Hepatocyte (in vitro differentiated cells): ENCODE measurements around the gene MUC5AC. TPM values are rescaled to one million over a fixed set of nuclear protein-coding genes. Genes with fewer than 3 reads are reported as not detected.
"Not testable (repeated sequence)": the region's sequence is repeated elsewhere in the genome, so short reads cannot be mapped to it uniquely, and the experiment has no call there.

ENCODE experiments used
- DNase-seq: peaks from one replicate; pipeline ENCODE4 v3.0.0-alpha.2; 2016; ENCODE audit warnings: low spot score
- H2AFZ ChIP-seq: fragments of 200-600 bp; sonication (generic); 2 replicates; pipeline ENCODE4 v1.6.0; 2016; ENCODE audit warnings: antibody characterized with exemption, mild to moderate bottlenecking
- H3K27ac ChIP-seq: fragments of 200-600 bp; sonication (generic); 2 replicates; pipeline ENCODE4 v1.5.1; 2016; ENCODE audit warnings: mild to moderate bottlenecking
- H3K27me3 ChIP-seq: fragments of 200-600 bp; sonication (generic); 2 replicates; pipeline ENCODE4 v1.6.1; 2016
- H3K36me3 ChIP-seq: fragments of 200-600 bp; sonication (generic); replicated peaks from 2 replicates; pipeline ENCODE4 v1.5.1; 2016; ENCODE audit warnings: low read depth; ENCODE audit not compliant: insufficient read depth
- H3K4me1 ChIP-seq: fragments of 200-600 bp; sonication (generic); 2 replicates; pipeline ENCODE4 v1.5.1; 2016; ENCODE audit warnings: mild to moderate bottlenecking, moderate library complexity; ENCODE audit not compliant: insufficient read depth
- H3K4me2 ChIP-seq: fragments of 200-600 bp; sonication (generic); 2 replicates; pipeline ENCODE4 v1.6.0; 2016
- H3K4me3 ChIP-seq: fragments of 200-600 bp; sonication (generic); 2 replicates; pipeline ENCODE4 v1.5.1; 2016; ENCODE audit warnings: mild to moderate bottlenecking
- H3K79me2 ChIP-seq: fragments of 200-600 bp; sonication (generic); 2 replicates; pipeline ENCODE4 v1.6.0; 2017; ENCODE audit warnings: mild to moderate bottlenecking
- H3K9me2 ChIP-seq: fragments of 200-600 bp; sonication (generic); replicated peaks from 2 replicates; pipeline ENCODE4 v1.6.0; 2017; ENCODE audit warnings: mild to moderate bottlenecking; ENCODE audit not compliant: insufficient read depth
- H3K9me3 ChIP-seq: fragments of 200-600 bp; sonication (generic); 2 replicates; pipeline ENCODE4 v1.5.1; 2016; ENCODE audit warnings: low read depth, mild to moderate bottlenecking
- H4K20me1 ChIP-seq: fragments of 200-600 bp; sonication (generic); 2 replicates; pipeline ENCODE4 v1.6.0; 2016; ENCODE audit warnings: mild to moderate bottlenecking; ENCODE audit not compliant: insufficient read depth, poor library complexity, severe bottlenecking
- WGBS: methylation state at CpG from one replicate; pipeline ENCODE4 v1.1.6; 2016; ENCODE audit warnings: low lambda C conversion rate; ENCODE audit errors: missing lambda C conversion rate; 5-methylcytosine and 5-hydroxymethylcytosine counted together
- polyA plus RNA-seq: library from polyadenylated mRNA; unstranded; fragments of >200 nt; fragmentation: Nextera tagmentation; extraction: Ambion mirVana; gene quantifications from 2 replicates; pipeline ENCODE4 v1.2.1, GENCODE V29; 2016
- total RNA-seq: library from RNA; depleted of rRNA; stranded (reverse); fragments of >200 nt; gene quantifications from 2 replicates; pipeline ENCODE4 v1.2.3, GENCODE V29; 2014

The MUC5AC gene
- total and polyA plus RNA-seq, 2 experiments from 2014 or later, result 0.07 to 0.08 TPM

- not testable (repeated sequence) for H3K4me3 ChIP-seq, H3K27ac ChIP-seq, H3K9me3 ChIP-seq, H3K4me2 ChIP-seq, H3K36me3 ChIP-seq, H3K79me2 ChIP-seq, H3K9me2 ChIP-seq, H3K27me3 ChIP-seq, H4K20me1 ChIP-seq, H3K4me1 ChIP-seq, H2AFZ ChIP-seq, DNase-seq
- 96% methylated on average over 9 of the region's 14 CpGs for WGBS
These were observed 89.3 kb downstream of the MUC5AC start for GRCh38 chr11:1247026-1247425.

- H3K9me2 ChIP-seq, result not testable (repeated sequence)
- 97% methylated on average over 6 of the region's 18 CpGs for WGBS
These were observed 91.2 kb downstream of the MUC5AC start for GRCh38 chr11:1248951-1249350.

GRCh38 chr11:1250411-1250810 lies 92.7 kb downstream of the MUC5AC start:
- not testable (repeated sequence) for H3K9me2 ChIP-seq, H3K9me3 ChIP-seq, H3K36me3 ChIP-seq, H3K79me2 ChIP-seq, H3K4me1 ChIP-seq, DNase-seq, H3K4me3 ChIP-seq, H3K4me2 ChIP-seq, H2AFZ ChIP-seq, H3K27ac ChIP-seq, H3K27me3 ChIP-seq, H4K20me1 ChIP-seq
- 100% methylated on average over 1 of the region's 12 CpGs for WGBS

More at GRCh38 chr11:1248951-1249350, 91.2 kb downstream of the MUC5AC start:
- not testable (repeated sequence) for DNase-seq, H3K4me3 ChIP-seq, H3K4me2 ChIP-seq, H3K4me1 ChIP-seq, H3K27ac ChIP-seq, H3K27me3 ChIP-seq, H2AFZ ChIP-seq, H3K79me2 ChIP-seq, H3K36me3 ChIP-seq, H3K9me3 ChIP-seq, H4K20me1 ChIP-seq

Other genes starting within 250 kb of the MUC5AC start
- 61.5 and 92.4 TPM in 2 replicates for gene CHID1, start 247.1 kb upstream of the MUC5AC start, total RNA-seq
- 152 and 155 TPM in 2 replicates for gene CHID1, start 247.1 kb upstream of the MUC5AC start, polyA plus RNA-seq
- 57.8 and 68.0 TPM in 2 replicates for gene AP2A2, start 232.1 kb upstream of the MUC5AC start, total RNA-seq
- gene AP2A2, start 232.1 kb upstream of the MUC5AC start, polyA plus RNA-seq, result 49.7 and 56.2 TPM in 2 replicates
- not detected in 2 replicates for gene MUC6, start 121.2 kb upstream of the MUC5AC start, total RNA-seq
- not detected in 2 replicates for gene MUC6, start 121.2 kb upstream of the MUC5AC start, polyA plus RNA-seq
- gene MUC2, start 83.1 kb upstream of the MUC5AC start, total RNA-seq, result 6.7 and 18.2 TPM in 2 replicates
- 0.77 and 0.83 TPM in 2 replicates for gene MUC2, start 83.1 kb upstream of the MUC5AC start, polyA plus RNA-seq
- gene MUC5B, start 65.1 kb downstream of the MUC5AC start, total RNA-seq, result 0.07 and 0.08 TPM in 2 replicates
- gene MUC5B, start 65.1 kb downstream of the MUC5AC start, polyA plus RNA-seq, result 0.06 and 0.15 TPM in 2 replicates
- 33.3 and 40.9 TPM in 2 replicates for gene TOLLIP, start 151.7 kb downstream of the MUC5AC start, total RNA-seq
- 80.9 and 84.0 TPM in 2 replicates for gene TOLLIP, start 151.7 kb downstream of the MUC5AC start, polyA plus RNA-seq
- gene BRSK2, start 232.0 kb downstream of the MUC5AC start, total RNA-seq, result 4.7 and 6.8 TPM in 2 replicates
- 13.6 and 15.1 TPM in 2 replicates for gene BRSK2, start 232.0 kb downstream of the MUC5AC start, polyA plus RNA-seq